Stimulated activated CD8-positive, alpha-beta memory T cell treated with anti-CD3 and anti-CD28 coated beads, Interleukin-2, amount 100 ng/mL, for 48 hours (primary cell): ENCODE results near the gene BOLA1.
"Not testable (repeated sequence)": the region's sequence is repeated elsewhere in the genome, so short reads cannot be mapped to it uniquely, and the experiment has no call there.

Source experiments
- DNase-seq, 2 donors: peaks; one replicate each; pipeline ENCODE4 v3.0.0-alpha.2; 2020; ENCODE audit warnings: low read depth in 2 of 2

BOLA1 gene

DNA sequence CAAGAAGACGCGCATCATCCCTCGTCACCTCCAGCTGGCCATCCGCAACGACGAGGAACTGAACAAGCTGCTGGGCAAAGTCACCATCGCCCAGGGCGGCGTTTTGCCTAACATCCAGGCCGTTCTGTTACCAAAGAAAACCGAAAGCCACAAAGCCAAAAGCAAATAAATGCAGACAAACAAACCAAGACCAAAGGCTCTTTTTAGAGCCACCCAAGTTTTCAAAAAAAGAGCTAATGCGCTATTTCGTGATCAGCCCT is 12.2 kb upstream of the BOLA1 start:
- DNase-seq = not testable (repeated sequence)

DNA sequence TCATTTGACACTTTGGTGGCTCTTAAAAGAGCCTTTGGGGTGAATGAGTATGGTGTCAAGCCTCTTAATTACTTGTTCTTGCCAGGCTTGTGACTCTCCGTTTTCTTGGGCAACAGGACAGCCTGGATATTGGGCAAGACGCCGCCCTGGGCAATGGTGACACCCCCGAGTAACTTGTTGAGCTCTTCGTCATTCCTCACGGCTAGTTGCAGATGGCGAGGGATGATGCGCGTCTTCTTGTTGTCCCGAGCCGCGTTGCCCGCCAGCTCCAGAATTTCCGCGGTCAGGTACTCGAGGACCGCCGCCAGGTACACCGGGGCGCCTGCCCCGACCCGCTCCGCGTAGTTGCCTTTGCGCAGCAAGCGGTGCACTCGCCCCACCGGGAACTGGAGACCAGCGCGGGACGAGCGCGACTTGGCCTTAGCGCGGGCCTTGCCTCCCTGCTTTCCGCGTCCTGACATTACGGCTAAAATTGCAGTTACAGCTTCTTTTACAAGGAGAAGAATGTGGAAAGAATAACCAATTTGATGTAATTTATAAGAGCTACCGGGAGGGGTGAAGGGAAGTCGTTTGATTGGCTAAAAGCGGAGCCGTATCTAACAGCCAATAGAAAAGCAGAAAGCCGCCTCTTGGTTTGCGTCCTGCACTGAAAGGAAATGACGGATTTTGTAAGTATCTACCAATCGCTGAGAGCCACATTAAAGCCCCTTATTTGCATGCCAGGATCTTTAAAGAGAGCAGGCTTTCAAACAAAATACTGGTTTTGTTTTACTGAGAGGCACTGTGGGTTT is 11.7 kb upstream of the BOLA1 start:
- peak; percentile 60 to 64 for DNase-seq

DNA sequence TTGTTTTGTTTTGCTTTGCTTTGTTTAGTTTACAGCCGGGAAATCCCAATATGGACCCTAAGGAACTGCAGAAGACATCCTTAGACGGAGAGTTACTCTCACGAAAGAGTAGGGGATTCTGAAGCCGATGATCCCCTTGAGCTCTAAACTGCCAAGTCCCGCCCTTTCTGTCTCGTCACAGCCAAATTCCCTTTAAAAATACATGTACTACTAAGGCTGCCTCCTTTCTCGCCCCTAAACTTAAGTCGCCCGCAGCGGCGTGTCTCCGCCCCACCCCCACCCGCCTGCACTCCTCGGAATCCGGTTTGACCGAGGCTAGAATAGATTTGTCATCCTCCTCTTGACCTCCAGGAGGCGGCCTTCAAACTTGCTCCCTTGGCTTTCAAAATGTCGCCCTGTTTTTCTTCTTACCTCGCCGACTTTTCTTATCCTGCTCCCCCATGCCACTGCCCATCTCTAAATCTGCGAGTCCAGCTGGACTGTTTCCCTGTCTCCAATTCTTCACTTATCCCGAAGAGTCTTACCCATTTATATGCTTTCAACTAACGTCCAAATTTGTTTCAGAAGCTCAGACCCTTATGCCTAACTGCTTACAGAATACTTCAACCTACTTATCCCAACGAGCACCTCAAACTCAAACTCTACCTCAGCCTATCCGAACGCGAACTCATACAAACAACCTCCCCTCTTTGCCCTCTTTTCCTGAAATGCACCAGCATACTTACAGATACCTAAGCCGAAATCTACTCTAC is 10.9 kb upstream of the BOLA1 start:
- DNase-seq = peak; percentile 77 to 78

DNA sequence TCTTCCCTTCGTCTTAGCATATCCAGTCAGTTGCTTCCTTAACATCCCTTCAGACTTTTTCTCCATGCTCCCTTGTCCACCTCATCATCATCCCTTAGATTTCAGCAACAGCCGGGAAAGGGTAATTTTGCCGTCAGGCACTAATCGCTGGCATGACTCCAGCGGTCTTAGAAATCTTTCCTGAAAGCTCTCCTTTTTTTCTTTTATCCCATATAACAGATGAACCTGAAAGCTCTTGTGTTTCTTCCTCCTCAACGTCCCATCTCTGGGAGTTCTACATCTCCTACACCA is 10.4 kb upstream of the BOLA1 start:
- no peak for DNase-seq

DNA sequence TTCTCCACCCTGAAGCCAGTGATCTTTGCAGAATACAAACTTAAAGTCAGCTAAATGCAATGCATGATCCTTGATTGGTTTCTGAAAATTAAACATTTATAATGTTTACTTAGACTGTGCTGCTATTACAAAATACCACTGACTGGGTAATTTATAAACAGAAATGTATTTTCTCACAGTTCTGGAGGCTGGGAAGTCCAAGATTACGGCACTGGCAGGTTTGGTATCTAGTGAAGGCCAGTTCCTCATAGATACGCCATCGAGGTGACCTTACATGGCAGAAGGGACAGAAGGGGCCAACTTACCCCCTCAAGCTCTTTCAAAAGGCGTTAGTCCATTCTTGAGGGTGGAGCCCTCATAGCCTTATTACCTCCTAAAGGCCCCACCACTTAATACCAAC is 2.8 kb upstream of the BOLA1 start:
- no peak for DNase-seq

DNA sequence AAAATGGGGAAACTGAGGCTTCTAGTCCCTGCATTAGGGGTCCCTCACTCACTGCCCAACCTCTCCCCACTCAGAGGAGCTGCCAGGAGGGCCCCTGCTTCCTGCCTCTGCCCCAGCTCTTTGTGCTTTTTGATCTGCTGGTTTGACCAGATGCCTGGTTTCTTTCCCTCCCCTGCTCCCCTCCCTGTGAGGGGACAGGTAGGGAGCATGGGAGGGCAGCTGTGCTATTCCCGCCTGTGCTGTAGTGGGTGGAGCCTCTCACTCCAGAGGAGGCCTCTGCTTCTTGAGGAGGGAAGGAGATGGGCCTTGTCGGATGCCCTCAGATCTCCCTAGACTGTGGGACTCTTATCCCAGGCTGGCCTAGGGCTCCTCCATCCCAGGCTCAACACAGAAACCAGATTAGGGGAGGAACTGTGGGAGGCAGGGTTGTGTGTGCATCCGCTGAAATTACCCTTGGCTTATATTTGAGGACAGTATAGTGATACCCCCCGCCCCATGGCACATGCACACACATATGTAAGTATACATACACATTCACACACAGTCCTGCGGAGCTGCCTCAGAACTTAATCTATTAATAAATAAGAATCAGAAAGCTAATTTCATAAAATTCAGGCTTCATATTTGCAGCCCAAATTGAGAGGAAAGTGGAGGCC is 4.6 kb downstream of the BOLA1 start:
- no peak for DNase-seq

DNA sequence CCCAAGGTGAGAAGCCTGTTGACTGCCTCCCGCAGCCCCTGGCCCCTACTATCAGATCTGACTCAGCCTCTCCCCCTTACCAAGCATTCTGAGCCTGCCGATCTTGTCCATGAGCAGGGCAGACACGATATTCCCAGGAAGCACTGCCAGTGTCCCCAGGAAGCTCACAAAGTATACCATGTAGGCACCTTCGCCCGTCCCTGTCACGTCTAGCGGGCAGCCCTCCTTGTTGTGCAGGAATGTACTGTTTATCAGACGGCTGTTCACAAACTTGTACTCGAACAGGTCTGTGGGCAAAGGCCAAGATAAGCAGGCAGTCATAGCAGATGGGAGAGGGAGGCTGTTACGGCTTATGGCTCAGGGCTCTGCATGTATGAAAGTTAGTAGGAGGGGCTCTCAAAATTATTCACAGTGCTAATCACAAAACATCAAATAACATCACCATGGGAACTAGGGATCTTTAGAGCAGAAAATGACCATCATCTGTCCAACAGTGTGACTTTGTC is 7.3 kb downstream of the BOLA1 start:
- no peak for DNase-seq

DNA sequence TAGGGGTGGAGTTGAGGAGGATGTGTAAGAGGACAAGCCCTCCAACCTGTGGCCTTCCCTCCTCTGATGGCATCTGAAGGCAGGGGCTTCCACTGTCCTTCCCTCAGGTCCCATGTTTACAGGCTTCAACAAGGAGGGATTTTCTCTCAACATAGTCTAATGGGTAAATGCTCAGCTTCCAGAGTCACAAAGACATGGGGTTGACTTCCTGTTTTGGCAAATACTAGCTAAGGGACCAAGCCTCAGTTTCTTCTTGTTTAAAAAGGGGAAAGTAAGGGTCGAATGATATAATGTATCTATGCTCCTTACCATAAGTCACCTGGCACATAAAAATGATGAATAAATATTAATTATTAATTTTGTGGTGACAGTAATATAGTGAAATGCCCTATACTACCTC is 15.2 kb downstream of the BOLA1 start:
- DNase-seq = no peak

DNA sequence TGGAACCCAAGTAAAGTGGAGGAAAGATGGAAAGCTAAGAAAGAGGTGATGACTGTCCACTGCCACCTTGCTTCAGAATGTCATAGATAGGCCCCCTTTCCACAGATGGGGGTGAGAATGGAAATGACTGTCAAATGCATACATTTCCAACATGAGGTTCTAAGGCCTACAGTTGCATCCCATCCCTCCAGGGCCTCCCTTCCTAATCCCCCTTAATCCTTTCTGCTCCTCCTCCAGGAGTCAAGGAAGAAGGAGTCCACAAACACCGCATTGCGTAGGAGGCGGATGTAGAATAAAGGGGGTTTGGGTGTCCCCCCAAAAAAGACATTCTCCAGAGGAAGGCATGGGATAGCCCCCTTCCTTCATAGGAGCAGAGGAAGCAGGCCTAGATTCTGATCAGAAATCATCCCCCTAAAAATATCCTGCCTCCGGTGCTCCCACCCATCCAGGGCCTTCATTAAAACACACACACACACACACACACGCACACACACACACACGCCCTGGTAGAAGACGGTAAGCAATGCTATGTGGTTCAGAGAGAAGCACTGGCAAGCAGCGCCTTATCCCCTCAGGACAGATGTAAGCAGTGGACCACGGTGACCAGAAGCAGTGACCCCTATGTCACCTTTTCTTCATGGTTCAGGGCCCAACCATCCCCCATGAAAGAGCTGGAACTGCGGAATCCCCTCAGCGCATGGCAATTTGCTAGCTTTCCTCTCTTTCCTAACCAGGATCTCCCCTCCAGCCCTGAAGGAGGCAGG is 16.2 kb downstream of the BOLA1 start:
- DNase-seq = no peak

DNA sequence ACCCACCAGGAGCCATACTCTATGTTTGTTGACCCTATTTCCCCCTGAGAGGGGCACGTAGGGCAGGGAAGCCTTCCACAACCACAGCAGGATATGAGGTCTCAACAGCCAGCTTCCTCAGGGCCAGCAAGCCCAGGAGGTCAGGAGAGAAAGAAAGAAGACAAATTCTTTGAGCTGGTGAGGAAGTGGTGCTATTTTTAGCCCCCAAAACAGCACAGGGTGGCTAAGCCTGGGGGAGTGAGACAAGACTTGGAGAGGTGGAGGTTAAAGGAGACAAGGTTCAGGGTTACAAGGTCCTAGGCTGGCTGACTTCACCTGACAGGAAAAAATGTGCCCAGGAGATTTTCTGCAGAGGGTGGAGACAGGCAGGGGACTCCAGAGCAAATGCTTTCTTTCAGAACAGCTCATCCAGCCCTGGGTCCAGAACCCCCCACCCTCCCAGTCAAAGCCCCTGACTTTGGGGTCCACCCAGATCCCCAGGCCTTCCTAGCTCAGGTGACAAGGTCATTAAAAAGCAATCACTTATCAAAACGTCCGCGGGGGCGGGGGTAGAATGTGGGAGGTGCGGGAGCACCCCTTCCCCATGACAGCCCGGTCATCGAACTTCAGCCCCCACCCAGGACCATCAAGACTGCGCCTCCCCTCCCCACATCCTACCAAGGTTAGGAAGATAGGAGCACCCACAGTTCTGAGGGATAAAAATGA is 17.0 kb downstream of the BOLA1 start:
- DNase-seq = no peak

DNA sequence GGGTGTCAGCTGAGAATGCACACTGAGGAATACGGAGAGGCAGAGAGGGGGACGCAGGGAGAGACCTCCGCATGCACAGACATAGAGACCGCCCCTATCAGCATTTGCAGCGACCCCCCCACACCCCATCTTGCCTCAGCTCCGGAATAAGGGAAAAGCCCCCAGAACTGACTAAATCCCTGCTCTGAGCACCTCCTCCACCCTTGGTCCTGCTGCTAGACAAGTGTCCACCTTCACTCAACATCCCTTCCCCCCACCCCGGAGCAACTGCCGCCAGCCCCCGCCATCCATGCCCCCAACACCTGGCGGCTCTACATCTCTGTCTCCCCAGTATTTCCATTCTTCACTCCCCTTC is 17.5 kb downstream of the BOLA1 start:
- DNase-seq = no peak

DNA sequence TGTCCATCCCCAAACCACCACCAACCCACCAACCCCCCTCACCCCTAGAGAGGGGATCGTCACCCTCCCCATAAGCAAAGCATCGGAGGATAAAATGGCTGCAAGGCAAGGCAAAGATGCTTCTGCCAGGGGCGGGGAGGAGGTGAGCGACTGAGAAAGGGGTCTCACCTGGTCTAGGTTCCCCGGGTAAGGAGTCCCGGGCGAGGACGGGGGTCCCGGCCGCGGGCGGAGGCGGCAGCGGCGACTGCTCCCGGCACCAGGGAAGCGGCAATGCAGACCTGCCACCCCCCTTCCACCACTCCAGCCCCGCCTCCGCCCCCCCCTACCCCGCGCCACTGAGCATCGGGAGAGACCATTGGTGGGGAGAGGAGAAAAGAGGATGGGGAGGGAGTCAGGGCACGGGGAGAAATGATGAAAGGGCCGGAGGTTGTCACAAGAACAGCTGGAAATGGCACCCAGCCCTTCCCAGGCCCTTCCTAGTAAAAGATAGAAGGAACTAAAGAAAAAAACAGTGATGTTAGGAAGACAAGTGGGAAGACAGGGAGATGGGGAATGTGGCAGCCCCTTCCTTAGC is 18.3 kb downstream of the BOLA1 start, which contains the start of gene SV2A:
Gene SV2A, minus strand, starts transcription at position 274 of the 574 bp plus-strand sequence. CDS start 4,004 bp downstream, outside the sequence.
- DNase-seq = peak; percentile 17 to 23

DNA sequence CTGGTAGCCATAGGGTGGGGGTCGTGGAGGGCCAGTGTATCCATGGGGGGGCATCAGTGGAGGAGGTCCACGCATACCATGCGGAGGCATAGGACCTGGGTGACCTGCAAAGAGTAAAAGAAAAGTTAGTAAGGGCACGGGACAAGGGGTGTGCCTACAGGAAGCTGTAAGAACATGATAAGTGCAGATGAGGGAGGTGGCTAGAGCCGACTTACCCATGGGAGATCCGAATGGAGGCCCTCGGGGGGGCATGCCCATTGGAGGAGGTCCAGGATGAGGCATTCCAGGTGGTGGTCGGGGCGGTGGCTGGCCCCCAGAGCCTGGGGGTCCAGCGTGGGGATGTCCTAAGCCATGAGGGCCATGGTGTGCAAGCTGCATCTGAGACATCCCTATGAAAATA is 24.3 kb downstream of the BOLA1 start:
- no peak for DNase-seq

DNA sequence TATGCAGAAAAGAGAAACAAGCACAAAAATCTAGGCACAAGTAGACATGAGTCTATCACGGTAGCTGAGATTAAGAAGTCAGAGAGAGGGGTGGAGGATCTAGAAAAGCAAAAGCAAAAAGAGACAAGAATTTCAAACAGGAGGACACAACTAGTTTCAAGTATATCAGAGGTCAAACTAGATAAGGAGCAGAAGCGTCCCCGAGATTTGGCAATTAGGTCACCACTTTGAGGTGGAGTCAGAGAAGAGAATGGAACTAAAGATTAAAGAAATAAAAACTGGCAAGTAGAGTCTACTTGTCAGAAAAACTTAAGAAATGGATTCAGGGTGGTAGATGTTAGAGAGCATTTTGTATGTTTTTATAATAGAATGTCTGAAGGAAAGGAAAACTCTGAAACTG is 26.0 kb downstream of the BOLA1 start:
- no peak for DNase-seq

DNA sequence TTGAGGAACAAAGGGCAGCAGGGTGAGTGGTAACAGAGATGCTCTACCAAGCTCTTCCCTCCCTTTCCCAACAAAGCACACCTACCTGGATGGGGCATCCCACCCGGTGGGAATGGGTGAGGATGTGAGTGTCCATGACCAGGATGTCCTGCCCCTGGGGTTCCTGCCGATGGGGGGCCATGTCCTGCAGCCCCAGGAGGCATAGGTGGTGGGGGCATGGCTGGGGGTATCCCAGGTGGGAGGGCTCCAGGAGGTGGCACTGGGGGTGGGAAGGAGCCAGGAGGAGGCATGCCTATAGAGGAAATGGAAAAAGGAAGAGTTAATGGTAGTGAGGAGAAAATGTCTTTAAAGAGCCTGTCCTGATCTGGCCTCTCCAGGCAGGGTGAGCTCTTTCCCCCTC is 26.4 kb downstream of the BOLA1 start:
- DNase-seq = no peak

DNA sequence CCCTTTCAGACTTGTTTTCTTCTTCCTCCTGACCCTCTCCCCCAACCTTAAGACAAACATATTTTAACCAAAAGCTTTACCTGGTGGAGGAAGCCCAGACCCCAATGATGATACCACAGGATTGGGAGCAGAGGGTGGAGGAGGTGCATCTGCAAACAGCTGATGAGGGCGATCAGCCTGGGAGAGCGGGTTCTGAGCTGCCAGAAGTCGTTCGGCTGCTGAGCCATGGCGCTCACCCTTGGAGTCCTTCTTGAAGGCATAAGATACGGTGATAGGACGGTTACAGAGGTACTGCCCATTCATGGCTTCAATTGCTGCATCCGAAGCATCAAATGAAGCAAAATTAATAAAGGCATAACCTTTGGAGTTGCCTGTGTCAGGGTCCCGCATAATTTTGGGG is 26.9 kb downstream of the BOLA1 start:
- no peak for DNase-seq

DNA sequence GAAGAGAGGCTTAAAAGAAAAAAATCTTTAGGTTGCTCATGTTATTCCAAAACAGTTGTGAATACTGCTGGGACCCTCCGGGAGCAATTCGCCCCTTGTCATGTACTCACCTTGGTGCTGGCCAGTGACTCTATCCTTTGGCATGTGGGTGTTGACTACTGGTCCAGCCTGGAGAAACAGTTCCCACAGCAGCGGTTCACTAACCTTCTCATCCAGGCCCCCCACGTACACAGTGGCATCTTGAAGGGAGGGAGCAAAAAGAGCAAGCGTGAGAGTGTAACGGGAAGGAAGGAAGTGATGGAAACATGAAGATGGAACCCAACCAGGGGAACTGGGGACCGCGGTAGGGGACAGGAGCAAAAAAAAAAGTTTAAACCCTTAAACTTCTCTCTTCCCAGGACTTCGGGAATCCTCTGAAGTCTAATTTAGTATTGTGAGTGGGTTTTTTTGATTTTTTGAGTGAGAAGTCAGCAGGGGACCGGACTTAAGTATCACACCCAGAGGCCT is 27.7 kb downstream of the BOLA1 start:
- DNase-seq = no peak

DNA sequence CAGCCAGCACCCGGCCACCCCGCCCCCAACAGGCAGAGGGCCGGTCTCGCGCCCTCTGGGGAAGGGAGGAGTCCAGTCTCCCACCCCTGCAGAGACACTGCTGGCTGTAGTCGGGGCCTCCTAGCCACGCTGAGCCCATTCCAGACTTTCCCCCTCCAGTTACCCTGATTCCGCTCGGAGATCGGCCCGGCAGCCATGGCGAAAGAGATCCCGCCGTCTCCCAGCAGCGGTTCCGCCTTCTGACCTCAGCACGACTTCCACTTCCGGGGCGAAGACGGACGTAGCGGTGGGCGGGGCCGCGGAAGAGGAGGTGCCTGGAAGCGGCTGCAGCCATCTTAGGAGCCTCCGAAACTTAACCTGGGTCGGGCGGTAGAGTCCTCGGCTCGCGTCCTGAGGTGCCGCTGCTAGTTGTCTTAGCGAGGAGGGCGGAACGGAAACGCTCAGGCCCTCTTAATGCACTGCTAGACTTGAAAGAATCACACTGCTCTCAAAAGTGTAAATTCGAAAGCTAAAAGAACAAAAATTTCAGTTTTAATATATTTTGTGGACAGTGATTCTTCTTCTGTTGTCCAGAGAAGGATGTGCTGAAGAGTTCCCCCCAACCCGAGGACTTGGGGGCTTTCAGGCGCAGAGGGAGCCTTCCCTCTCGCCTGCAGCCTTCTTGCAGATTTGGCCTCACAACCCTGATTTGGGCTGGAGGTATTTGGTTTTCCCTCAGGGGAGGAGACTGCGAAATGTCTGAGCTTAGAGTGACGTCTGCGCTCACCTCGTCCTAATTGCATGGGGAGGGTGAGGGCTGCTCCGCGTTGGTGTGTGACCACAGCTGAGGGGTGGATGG is 28.4 kb downstream of the BOLA1 start, which contains the start of gene SF3B4:
Gene SF3B4, minus strand, starts transcription at position 241 of the 838 bp plus-strand sequence. Its CDS starts 44 bp downstream, at position 197.
- peak; percentile 90 to 94 for DNase-seq

DNA sequence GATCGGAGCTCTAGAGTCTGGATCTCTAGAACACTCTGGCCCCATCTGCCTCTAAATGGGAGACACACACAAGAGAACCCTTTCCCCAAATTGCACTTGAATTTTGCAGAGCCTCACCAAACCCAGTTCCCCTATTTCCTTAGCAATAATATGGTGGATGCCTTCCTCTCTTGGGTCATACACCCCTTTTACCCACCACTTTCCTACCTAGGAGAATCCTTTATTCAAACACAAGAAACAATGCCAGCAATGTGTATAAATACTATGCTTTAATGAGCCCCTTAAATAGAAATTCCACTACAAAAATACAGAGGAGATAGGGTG is 29.0 kb downstream of the BOLA1 start:
- no peak for DNase-seq

DNA sequence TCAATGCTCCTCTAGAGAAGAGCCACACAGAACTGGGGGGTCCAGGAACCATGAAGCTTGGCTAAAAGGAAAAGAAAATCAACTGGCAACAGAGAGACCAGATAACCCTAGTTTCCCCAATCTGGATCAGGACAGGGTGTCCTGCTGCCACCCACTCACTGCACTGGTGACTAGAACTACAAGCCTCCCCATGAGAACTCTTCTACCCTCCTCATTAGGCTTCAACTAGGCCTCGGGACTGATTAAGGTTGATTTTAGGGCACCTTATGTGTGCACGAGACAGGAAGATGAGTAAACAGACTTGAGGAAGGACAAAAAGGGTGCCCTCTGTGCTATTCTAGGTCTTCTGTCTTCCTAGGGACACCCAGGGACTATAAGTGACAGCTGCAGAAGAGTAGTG is 30.5 kb downstream of the BOLA1 start:
- no peak for DNase-seq
